Measurements from ENCODE around the gene PYM1.

GRCh38 chr12:55874443-55874842 is 53.3 kb downstream of the PYM1 start:
- no peak for TF ChIP-seq EZH2 (IDR thresholded peaks at IDR 0.05; ENCODE audit: insufficient read depth, poor library complexity, severe bottlenecking)
- no peak for TF ChIP-seq EZH2phosphoT487 (IDR thresholded peaks at IDR 0.05; ENCODE audit: insufficient read depth, low read depth)

Data from GM23248 (cell line).